ENCODE measurements around the gene CRYBB2. TPM values are rescaled to one million over a fixed set of nuclear protein-coding genes. Genes with fewer than 3 reads are reported as not detected.
"Not testable (repeated sequence)": the region's sequence is repeated elsewhere in the genome, so short reads cannot be mapped to it uniquely, and the experiment has no call there.

The CRYBB2 gene
- total RNA-seq, 5 donors from 2014 or later (not counting 1 experiment from before 2014, with no cell fraction given), result not detected

DNA sequence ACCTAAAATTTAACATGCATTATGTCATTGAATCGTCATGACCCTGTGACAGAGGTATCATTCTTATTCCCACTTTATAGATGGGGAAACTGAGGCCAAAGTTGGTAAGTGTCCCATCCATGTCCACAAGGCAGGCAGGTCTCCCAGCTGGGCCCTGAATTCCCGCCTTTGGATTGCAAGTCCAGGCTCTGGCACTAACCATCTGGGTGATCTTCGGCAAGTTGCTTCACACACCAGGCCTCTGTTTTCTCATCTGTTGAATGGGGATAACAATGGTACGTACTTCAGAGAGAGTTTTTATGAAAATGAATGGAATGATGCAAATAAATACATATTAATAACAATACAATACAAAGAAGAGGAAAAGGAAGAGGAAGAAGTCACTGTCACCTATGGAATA lies 16.4 kb upstream of the CRYBB2 start:
- H3K27me3 ChIP-seq (replicated peaks in 1 of 2; ENCODE audit: control insufficient read depth in 2 of 2, extremely low read depth in 1 of 2, insufficient read depth in 2 of 2, low read length in 1 of 2), result no peaks in the 10 kb centered on the region
- H3K27ac ChIP-seq (ENCODE audit: low read length), result no peak overlapping the region
- no peaks in the 10 kb centered on the region for H3K36me3 ChIP-seq (ENCODE audit: control insufficient read depth in 2 of 2, extremely low read depth in 1 of 2, insufficient read depth in 1 of 2, low read length in 1 of 2)
- Mint-ChIP-seq H3K36me3 (no peaks in the 10 kb centered on the region), H3K27me3 (no peaks in the 10 kb centered on the region), H3K9me3 (no peaks in the 10 kb centered on the region), H3K4me3 (no peak overlapping the region), H3K4me1 (no peaks in the 10 kb centered on the region), H3K27ac (no peak overlapping the region)
- DNase-seq (no peak), ATAC-seq (replicated peaks in 1 of 4) (no peak)
- no peak overlapping the region for H3K4me3 ChIP-seq (ENCODE audit: control insufficient read depth in 1 of 2, extremely low read depth in 1 of 2, low read length in 1 of 2)
- ChIA-PET POLR2A (no interaction called here), CTCF (interaction anchor here in 1 of 2 donors (0.5 kb wide), 1 partner anchor 20 kb away, joined by 3 read pairs; no protein-coding TSS in a partner anchor)
- no peaks in the 10 kb centered on the region for H3K9me3 ChIP-seq
- WGBS (ENCODE audit: insufficient coverage), result no CpG with 5 or more reads among the region's 4 CpGs
- no peaks in the 10 kb centered on the region for H3K4me1 ChIP-seq (ENCODE audit: control insufficient read depth in 1 of 2, extremely low read depth in 1 of 2, insufficient read depth in 2 of 2, low read length in 2 of 2)

DNA sequence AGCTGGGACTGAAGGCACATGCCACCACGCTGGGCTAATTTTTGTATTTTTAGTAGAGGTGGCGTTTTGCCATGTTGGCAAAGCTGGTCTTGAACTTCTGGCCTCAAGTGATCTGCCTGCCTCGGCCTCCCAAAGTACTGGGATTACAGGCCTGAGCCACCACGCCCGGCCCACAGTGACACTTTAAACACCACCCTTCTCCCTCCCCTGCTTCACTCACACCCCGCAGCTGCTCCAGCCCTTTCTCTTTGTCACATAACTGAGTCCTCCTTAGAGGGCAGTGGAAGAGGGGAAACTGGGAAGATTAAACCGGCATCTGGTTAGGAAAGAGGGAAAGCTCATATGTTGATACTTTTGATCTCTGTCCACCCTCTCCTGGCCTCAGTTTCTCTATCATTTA lies 14.9 kb upstream of the CRYBB2 start:
- H3K27me3 Mint-ChIP-seq; H3K9me3 ChIP-seq; H3K27ac ChIP-seq (ENCODE audit: low read length); H3K27me3 ChIP-seq (replicated peaks in 1 of 2; ENCODE audit: control insufficient read depth in 2 of 2, extremely low read depth in 1 of 2, insufficient read depth in 2 of 2, low read length in 1 of 2); ATAC-seq (replicated peaks in 1 of 4); H3K36me3 ChIP-seq (ENCODE audit: control insufficient read depth in 2 of 2, extremely low read depth in 1 of 2, insufficient read depth in 1 of 2, low read length in 1 of 2); H3K4me3 Mint-ChIP-seq; H3K4me3 ChIP-seq (ENCODE audit: control insufficient read depth in 1 of 2, extremely low read depth in 1 of 2, low read length in 1 of 2); H3K4me1 Mint-ChIP-seq; H3K9me3 Mint-ChIP-seq; CTCF ChIA-PET; POLR2A ChIA-PET; H3K4me1 ChIP-seq (ENCODE audit: control insufficient read depth in 1 of 2, extremely low read depth in 1 of 2, insufficient read depth in 2 of 2, low read length in 2 of 2); H3K27ac Mint-ChIP-seq; DNase-seq; H3K36me3 Mint-ChIP-seq: not testable (repeated sequence)
- WGBS (ENCODE audit: insufficient coverage), result 93% methylated on average over 3 of the region's 7 CpGs

DNA sequence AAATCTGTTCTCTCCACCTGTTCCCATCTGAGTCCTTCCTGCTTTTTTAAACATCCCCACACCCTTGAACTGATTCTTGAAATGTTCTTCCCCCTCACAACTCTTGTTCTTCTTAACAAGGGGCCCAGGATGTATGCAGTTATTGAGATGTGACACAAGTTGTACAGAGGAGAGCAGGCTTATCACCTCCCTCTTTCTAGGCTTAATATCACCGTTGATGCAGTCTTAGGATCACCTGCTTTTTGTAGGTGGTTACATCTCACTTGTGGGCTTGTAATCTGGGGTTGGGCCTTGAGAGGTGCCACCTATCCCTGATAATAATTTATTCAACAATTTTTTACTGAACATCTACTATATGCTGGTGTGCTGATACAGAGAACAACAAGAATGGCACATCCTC lies 13.6 kb upstream of the CRYBB2 start:
- Mint-ChIP-seq H3K4me3 (no peak overlapping the region), H3K27ac (no peak overlapping the region), H3K4me1 (no peaks in the 10 kb centered on the region), H3K9me3 (no peaks in the 10 kb centered on the region), H3K36me3 (no peaks in the 10 kb centered on the region), H3K27me3 (no peaks in the 10 kb centered on the region)
- CTCF ChIA-PET, result no interaction called here
- POLR2A ChIA-PET, result no interaction called here
- no peaks in the 10 kb centered on the region for H3K36me3 ChIP-seq (ENCODE audit: control insufficient read depth in 2 of 2, extremely low read depth in 1 of 2, insufficient read depth in 1 of 2, low read length in 1 of 2)
- H3K4me1 ChIP-seq (ENCODE audit: control insufficient read depth in 1 of 2, extremely low read depth in 1 of 2, insufficient read depth in 2 of 2, low read length in 2 of 2), result no peaks in the 10 kb centered on the region
- no peak overlapping the region for H3K27ac ChIP-seq (ENCODE audit: low read length)
- H3K4me3 ChIP-seq (ENCODE audit: control insufficient read depth in 1 of 2, extremely low read depth in 1 of 2, low read length in 1 of 2), result no peak overlapping the region
- no peaks in the 10 kb centered on the region for H3K27me3 ChIP-seq (replicated peaks in 1 of 2; ENCODE audit: control insufficient read depth in 2 of 2, extremely low read depth in 1 of 2, insufficient read depth in 2 of 2, low read length in 1 of 2)
- DNase-seq (no peak), ATAC-seq (replicated peaks in 1 of 4) (no peak)
- no peaks in the 10 kb centered on the region for H3K9me3 ChIP-seq
- WGBS (ENCODE audit: insufficient coverage), result no CpG with 5 or more reads among the region's 1 CpG

DNA sequence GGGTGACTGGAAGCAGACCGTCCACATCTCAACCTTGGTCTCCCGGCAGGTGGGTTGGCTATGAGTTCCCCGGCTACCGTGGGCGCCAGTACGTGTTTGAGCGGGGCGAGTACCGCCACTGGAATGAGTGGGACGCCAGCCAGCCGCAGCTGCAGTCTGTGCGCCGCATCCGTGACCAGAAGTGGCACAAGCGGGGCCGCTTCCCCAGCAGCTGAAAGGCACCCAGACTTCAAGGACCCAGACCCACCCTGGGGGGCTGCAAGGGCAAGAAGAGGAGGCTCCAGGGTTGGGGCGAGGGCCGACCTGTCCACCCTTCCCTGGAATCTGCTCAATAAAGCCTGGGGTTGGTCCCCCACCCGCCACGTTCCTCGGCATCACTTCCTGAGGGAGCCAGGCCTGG lies 12.4 kb upstream of the CRYBB2 start:
- no peaks in the 10 kb centered on the region for H3K4me1 Mint-ChIP-seq
- no peaks in the 10 kb centered on the region for H3K27me3 ChIP-seq (replicated peaks in 1 of 2; ENCODE audit: control insufficient read depth in 2 of 2, extremely low read depth in 1 of 2, insufficient read depth in 2 of 2, low read length in 1 of 2)
- 92% methylated on average over 20 of the region's 21 CpGs for WGBS (ENCODE audit: insufficient coverage)
- no peaks in the 10 kb centered on the region for H3K36me3 Mint-ChIP-seq
- no peak overlapping the region for H3K27ac ChIP-seq (ENCODE audit: low read length)
- H3K27ac Mint-ChIP-seq, result no peak overlapping the region
- ChIA-PET POLR2A (no interaction called here), CTCF (no interaction called here)
- DNase-seq, result no peak
- no peaks in the 10 kb centered on the region for H3K4me1 ChIP-seq (ENCODE audit: control insufficient read depth in 1 of 2, extremely low read depth in 1 of 2, insufficient read depth in 2 of 2, low read length in 2 of 2)
- H3K9me3 Mint-ChIP-seq, result no peaks in the 10 kb centered on the region
- no peaks in the 10 kb centered on the region for H3K9me3 ChIP-seq
- H3K27me3 Mint-ChIP-seq, result no peaks in the 10 kb centered on the region
- no peak overlapping the region for H3K4me3 ChIP-seq (ENCODE audit: control insufficient read depth in 1 of 2, extremely low read depth in 1 of 2, low read length in 1 of 2)
- H3K4me3 Mint-ChIP-seq, result no peak overlapping the region
- no peaks in the 10 kb centered on the region for H3K36me3 ChIP-seq (ENCODE audit: control insufficient read depth in 2 of 2, extremely low read depth in 1 of 2, insufficient read depth in 1 of 2, low read length in 1 of 2)
- no peak for ATAC-seq (replicated peaks in 1 of 4)

DNA sequence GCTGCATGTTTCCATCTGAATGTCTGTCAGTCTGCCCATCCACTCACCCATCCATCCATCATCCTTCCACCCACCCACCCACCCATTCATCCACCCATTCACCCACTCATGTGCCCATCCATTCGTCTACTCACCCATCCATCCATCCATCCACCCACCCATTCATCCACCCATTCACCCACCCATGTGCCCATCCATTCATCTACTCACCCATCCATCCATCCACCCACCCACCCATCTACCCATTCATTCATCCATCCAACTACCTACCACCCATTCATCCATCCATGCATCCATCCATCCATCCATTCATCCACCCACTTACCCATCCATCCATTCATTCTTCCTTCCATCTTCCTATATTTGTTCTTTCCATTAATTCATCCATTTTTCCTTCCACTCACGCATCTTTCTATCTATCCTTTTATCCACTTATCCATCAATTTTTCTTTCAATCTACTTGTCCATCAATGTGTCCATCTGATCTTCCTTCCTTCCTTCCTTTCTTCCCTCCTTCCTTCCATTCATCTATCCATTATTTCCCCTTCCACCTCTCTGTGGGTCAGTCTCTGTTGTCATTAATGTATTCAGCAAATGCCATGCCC lies 11.8 kb upstream of the CRYBB2 start:
- Histone ChIP-seq H3K27me3 (replicated peaks in 1 of 2; ENCODE audit: control insufficient read depth in 2 of 2, extremely low read depth in 1 of 2, insufficient read depth in 2 of 2, low read length in 1 of 2) (peaks cover 0 to 5% of the 10 kb centered on the region in 2 experiments), H3K4me3 (ENCODE audit: control insufficient read depth in 1 of 2, extremely low read depth in 1 of 2, low read length in 1 of 2) (no peak overlapping the region), H3K36me3 (ENCODE audit: control insufficient read depth in 2 of 2, extremely low read depth in 1 of 2, insufficient read depth in 1 of 2, low read length in 1 of 2) (no peaks in the 10 kb centered on the region), H3K4me1 (ENCODE audit: control insufficient read depth in 1 of 2, extremely low read depth in 1 of 2, insufficient read depth in 2 of 2, low read length in 2 of 2) (no peaks in the 10 kb centered on the region), H3K9me3 (no peaks in the 10 kb centered on the region), H3K27ac (ENCODE audit: low read length) (no peak overlapping the region)
- DNase-seq (no peak), ATAC-seq (replicated peaks in 1 of 4) (no peak)
- WGBS (ENCODE audit: insufficient coverage), result 58% methylated on average over 1 of the region's 2 CpGs
- ChIA-PET CTCF (no interaction called here), POLR2A (no interaction called here)
- H3K36me3 Mint-ChIP-seq, result no peaks in the 10 kb centered on the region
- no peaks in the 10 kb centered on the region for H3K9me3 Mint-ChIP-seq
- no peak overlapping the region for H3K4me3 Mint-ChIP-seq
- no peaks in the 10 kb centered on the region for H3K4me1 Mint-ChIP-seq
- H3K27me3 Mint-ChIP-seq, result no peaks in the 10 kb centered on the region
- H3K27ac Mint-ChIP-seq, result no peak overlapping the region

DNA sequence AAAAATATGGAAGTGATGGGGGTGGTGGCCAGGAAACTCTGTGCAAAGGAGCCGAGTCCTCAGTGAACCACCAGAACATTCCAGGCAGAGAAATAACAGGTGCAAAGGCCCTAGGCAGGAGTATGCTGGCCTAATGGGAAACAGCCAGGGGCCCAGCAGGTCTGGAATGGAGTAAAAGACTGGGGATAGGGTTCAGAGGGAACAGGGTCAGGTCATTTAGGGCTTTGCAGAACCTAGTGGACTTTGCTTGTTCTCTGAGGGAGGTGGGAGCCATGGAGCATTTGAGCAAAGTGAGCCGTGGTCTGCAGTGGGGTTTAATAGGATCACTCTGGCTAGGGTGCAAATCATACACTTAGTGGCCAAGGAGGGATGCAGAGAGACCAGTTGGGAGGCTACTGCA lies 11.1 kb upstream of the CRYBB2 start:
- peaks cover 0 to 3% (median under 1%) of the 10 kb centered on the region in 3 donors for H3K9me3 Mint-ChIP-seq
- peaks cover 0 to 2% of the 10 kb centered on the region in 2 donors for H3K27me3 Mint-ChIP-seq
- Histone ChIP-seq H3K27me3 (replicated peaks in 1 of 2; ENCODE audit: control insufficient read depth in 2 of 2, extremely low read depth in 1 of 2, insufficient read depth in 2 of 2, low read length in 1 of 2) (peaks cover 0 to 5% of the 10 kb centered on the region in 2 experiments), H3K4me3 (ENCODE audit: control insufficient read depth in 1 of 2, extremely low read depth in 1 of 2, low read length in 1 of 2) (no peak overlapping the region), H3K36me3 (ENCODE audit: control insufficient read depth in 2 of 2, extremely low read depth in 1 of 2, insufficient read depth in 1 of 2, low read length in 1 of 2) (no peaks in the 10 kb centered on the region), H3K9me3 (no peaks in the 10 kb centered on the region), H3K27ac (ENCODE audit: low read length) (no peak overlapping the region), H3K4me1 (ENCODE audit: control insufficient read depth in 1 of 2, extremely low read depth in 1 of 2, insufficient read depth in 2 of 2, low read length in 2 of 2) (no peaks in the 10 kb centered on the region)
- ChIA-PET POLR2A (no interaction called here), CTCF (no interaction called here)
- no peak overlapping the region for H3K27ac Mint-ChIP-seq
- H3K4me1 Mint-ChIP-seq, result no peaks in the 10 kb centered on the region
- ATAC-seq (replicated peaks in 1 of 4), result no peak
- 100% methylated on average over 1 of the region's 2 CpGs for WGBS (ENCODE audit: insufficient coverage)
- no peak for DNase-seq
- no peaks in the 10 kb centered on the region for H3K36me3 Mint-ChIP-seq
- H3K4me3 Mint-ChIP-seq, result no peak overlapping the region
